AML-193 (cell line): ENCODE results near the gene COMMD1.
A peak's percentile ranks its signal among the peaks of the same experiment; 100 is the strongest.
"Not testable (repeated sequence)": the region's sequence is repeated elsewhere in the genome, so short reads cannot be mapped to it uniquely, and the experiment has no call there.

Source experiments
- DNase-seq, 2 experiments: peaks; one replicate each; lab custom pipeline; 2025; lab: John Stamatoyannopoulos, UW

The COMMD1 gene

GRCh38 chr2:61905372-61906185 is at the start of gene COMMD1:
COMMD1 (plus strand) TSS chr2:61905674; CDS start chr2:61905679, 5 bp downstream.
- DNase-seq = peak; percentile 78

DNA sequence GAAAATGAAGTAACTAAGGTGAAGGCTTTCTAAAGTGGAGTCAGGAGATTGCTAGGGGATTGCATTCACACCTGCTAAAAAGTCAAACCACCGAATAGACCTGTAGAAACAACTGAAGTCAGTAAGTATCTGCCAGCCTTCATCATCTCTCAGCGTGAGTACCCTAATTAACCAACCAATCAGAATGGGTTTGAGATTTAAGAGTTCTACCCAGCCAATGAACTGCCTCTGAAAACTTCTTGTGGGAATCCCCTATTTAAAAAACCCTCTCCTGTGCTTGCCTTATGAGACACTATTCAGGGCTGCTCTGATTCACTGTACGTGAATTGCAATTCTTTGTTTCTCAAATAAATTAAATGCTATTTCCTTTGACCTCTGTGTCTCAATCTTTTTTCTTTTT is 48.2 kb upstream of the COMMD1 start:
- DNase-seq = no peak

DNA sequence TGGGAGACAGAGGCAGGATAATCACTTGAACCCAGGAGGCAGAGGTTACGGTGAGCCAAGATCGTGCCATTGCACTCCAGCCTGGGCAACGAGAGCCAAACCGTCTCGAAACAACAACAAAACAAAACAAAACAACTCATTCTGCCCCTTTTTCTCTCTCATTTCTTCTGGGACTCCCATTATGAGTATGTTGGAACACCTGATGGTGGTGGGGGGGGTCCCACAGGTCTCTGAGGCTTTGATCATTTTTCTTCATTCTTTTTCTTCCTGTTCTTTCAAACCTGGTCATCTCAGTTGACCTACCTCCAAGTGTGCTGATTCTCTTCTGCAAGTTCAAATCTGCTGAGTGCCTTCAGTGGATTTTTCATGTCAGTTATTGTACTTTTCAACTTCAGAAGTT is 43.4 kb upstream of the COMMD1 start:
- no peak for DNase-seq

DNA sequence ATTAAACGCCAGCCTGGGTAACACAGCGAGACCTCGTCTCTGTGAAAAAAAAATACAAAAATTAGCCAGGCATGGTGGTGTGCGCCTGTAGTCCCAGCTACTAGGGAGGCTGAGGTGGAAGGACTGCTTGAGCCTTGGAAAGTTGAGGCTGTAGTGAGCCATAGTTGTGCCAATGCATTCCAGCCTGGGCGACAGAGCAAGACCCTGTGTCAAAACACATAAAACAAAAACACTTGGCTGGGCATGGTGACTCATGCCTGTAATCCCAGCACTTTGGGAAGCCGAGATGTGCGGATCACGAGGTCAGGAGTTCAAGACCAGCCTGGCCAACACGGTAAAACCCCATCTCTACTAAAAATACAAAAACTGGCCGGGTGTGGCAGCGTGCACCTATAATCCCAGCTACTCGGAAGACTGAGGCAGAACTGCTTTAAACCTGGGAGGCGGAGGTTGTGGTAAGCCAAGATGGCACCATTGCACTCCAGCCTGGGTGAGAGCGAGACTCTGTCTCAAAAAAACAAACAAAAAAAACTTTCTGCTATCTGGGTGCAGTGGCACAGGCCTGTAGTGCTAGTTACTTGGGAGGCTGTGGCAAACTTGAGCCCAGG is 38.9 kb upstream of the COMMD1 start:
- DNase-seq = not testable (repeated sequence)

- no peak for DNase-seq
These were observed 29.1 kb upstream of the COMMD1 start for GRCh38 chr2:61876400-61876799.

DNA sequence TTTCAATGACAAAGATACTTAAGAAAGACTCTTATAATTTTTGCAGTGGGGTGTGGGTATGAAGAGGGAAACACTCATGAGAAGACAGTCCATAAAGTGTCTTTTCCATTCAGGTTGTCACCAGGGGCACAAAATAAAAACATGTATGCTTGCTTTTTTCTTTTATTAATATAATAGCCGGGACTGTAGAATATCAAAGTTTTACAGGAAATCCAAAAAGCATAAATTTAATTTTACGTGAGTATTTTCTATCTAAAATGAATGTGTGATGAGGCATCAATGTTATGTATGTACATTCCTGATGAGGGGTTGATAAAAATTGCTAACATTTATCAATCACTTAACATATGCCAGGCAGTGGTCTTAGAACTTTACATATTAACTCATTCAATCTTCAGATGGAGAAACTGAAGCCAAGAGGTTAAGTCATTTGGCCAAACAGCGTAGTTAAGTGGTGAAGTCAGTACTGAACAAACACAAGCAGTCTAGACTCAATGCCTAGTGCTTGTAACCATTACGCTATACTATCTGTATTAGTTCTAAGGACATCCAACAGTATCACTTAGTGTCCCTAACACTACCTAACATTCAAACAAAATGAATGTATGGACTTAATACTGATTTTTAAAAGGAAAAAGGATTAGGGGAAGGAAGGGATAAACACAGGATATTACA is 27.8 kb upstream of the COMMD1 start:
- DNase-seq = no peak

GRCh38 chr2:61878761-61879160 is 26.7 kb upstream of the COMMD1 start:
- no peak for DNase-seq

DNA sequence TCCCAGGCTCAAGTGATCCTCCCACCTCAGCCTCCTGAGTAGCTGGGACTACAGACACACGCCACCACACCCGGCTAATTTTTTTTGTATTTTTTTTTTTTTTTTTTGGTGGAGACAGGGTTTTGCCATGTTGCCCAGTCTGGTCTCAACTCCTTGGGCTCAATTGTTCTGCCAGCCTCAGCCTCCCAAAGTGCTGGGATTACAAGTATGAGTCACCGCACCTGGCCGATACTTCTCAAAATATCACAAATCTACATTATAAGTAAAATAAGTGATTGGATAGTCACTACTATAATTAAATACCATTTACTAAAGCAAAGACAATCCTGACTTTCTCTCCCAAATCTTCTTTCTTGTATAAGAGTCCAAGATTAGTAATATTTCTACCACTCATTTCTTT is 26.1 kb upstream of the COMMD1 start:
- not testable (repeated sequence) for DNase-seq

DNA sequence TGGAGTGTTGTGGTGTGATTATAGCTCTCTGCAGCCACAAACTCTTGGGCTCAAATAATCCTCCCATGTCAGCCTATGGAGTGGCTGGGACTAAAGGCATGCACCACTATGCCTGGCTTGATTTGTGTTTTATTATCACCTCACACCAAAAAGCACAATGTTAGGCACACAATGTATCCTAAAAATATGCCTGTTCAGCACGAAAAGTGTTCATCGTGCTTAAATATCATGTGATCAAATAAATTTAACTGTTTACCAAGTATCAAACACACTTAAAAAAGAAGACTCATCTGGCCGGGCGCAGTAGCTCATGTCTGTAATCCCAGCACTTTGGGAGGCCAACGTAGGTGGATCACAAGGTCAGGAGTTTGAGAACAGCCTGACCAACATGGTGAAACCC is 22.6 kb upstream of the COMMD1 start:
- DNase-seq = no peak

- no peak for DNase-seq
These were observed 19.4 kb upstream of the COMMD1 start for GRCh38 chr2:61885896-61886603.

GRCh38 chr2:61887717-61888266 is 17.7 kb upstream of the COMMD1 start:
- no peak for DNase-seq

GRCh38 chr2:61888267-61889055 is 17.0 kb upstream of the COMMD1 start, which contains the start of gene CCT4:
CCT4 (minus strand) TSS chr2:61888656; CDS start chr2:61888507, 149 bp downstream.
- DNase-seq = peak; percentile 64 to 69

- peak; percentile 54 to 56 for DNase-seq
These were observed 6.7 kb upstream of the COMMD1 start for GRCh38 chr2:61898810-61899209.

DNA sequence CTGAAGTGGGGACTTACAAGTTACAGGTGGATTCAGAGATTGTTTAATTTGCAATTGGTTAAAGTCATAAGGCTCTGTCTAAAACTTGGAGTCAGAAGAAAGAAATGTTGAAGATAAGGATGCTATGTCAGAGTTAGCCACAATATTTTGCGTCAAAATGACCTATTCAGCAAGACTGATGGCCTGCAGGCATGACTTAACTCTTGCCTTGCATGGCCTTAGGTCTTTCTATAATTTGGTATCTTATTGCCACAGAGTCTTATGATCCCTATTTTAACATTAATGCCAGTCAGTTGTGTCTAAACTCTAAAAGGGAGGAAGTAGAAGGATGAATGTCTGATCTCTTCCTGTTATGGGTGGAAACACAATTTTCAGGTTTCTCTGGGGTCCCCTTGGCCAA is 5.2 kb upstream of the COMMD1 start:
- no peak for DNase-seq

DNA sequence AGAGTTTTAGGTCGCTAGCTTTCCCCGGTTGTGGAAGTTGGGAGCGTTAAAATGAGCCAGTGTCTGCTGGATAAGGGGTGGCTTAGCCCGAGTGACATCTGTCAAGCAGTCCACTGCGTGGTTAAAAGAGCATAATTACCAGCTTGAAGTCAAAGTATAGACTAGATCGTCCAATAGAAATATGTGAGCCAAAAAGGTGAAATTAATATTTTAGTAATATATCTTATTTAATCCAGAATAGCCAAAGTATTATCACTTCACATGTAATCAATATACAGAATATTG is 654 bp downstream of the COMMD1 start:
- DNase-seq = no peak

DNA sequence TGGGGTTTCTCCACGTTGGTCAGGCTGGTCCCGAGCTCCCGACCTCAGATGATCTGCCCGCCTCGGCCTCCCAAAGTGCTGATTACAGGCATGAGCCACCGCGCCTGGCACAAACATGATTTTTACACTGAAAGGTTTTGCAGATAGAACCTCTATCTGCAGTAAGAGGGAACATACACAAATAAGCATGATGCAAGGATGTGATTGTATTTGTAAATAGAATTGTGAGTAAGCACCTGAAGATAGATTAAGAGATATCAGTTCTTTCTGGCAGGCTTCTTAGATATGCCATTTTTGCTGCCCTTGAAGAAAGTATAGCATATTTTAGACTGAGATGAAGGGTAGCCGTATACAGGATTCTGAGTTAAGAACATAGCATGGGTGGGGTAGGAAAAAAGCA is 3.6 kb downstream of the COMMD1 start:
- DNase-seq = no peak

GRCh38 chr2:61910603-61911002 is 5.1 kb downstream of the COMMD1 start:
- peak in 1 of 2 experiments; percentile 18 for DNase-seq

GRCh38 chr2:61911510-61911909 is 6.0 kb downstream of the COMMD1 start:
- DNase-seq = peak; percentile 10 to 46

- not testable (repeated sequence) for DNase-seq
These were observed 9.3 kb downstream of the COMMD1 start for GRCh38 chr2:61914794-61915193.

GRCh38 chr2:61920548-61920947 is 15.1 kb downstream of the COMMD1 start:
- DNase-seq = no peak

DNA sequence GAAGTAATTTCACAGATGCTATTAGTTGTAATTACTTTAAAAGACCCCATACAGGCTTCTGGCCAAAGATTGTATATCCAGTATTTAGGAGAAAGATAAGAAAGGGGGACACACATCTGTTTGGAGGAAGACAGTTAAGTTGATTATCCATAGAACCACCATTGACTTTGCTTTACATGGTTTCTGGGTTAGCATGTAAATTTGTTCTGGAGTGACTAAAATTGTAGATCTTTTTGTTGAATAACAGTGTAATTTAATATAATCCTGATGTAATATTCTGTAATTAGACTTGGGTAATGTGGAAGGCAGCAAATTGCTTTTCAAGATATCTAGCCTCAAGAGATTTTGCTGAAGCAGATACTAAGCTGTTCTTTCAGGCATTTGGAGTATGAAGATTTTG is 17.2 kb downstream of the COMMD1 start:
- no peak for DNase-seq
